HEK293T (cell line): ENCODE data around the gene NFAM1.

ENCODE experiments used
- CTCF ChIA-PET: fragments of 350-600 bp; formaldehyde crosslinking; extraction: SDS; loops from one replicate; lab custom pipeline; 2021; ENCODE audit warnings: antibody characterized with exemption, inconsistent platforms; lab: Yijun Ruan, JAX
- POLR2A ChIA-PET: fragments of 350-600 bp; formaldehyde crosslinking; extraction: SDS; loops from one replicate; lab custom pipeline; 2020; ENCODE audit warnings: antibody characterized with exemption, inconsistent platforms; lab: Yijun Ruan, JAX
- DNase-seq: peaks from one replicate; pipeline ENCODE4 v3.0.0; 2012; ENCODE audit warnings: mixed read lengths; ENCODE audit errors: extremely low spot score
- ARNT ChIP-seq: fragments of 450-650 bp; IDR thresholded peaks from 2 replicates; pipeline ENCODE4 v1.6.1; 2017; ENCODE audit warnings: mild to moderate bottlenecking
- BHLHE40 ChIP-seq: fragments of 450-650 bp; IDR thresholded peaks from 2 replicates; pipeline ENCODE4 v1.6.1; 2016; ENCODE audit warnings: mild to moderate bottlenecking, moderate library complexity, borderline replicate concordance
- CTBP1 ChIP-seq: fragments of 450-650 bp; IDR thresholded peaks from 2 replicates; pipeline ENCODE4 v1.6.1; 2016; ENCODE audit warnings: borderline replicate concordance
- ELF4 ChIP-seq: fragments of 450-650 bp; IDR thresholded peaks from 2 replicates; pipeline ENCODE4 v1.6.1; 2017; ENCODE audit warnings: antibody characterized with exemption
- FOXA1 ChIP-seq: fragments of 450-650 bp; IDR thresholded peaks from 2 replicates; pipeline ENCODE4 v1.6.1; 2016; ENCODE audit warnings: mild to moderate bottlenecking
- FOXK2 ChIP-seq: fragments of 450-650 bp; IDR thresholded peaks from 2 replicates; pipeline ENCODE4 v1.6.1; 2016; ENCODE audit warnings: mild to moderate bottlenecking
- FOXM1 ChIP-seq: fragments of 450-650 bp; IDR thresholded peaks from 2 replicates; pipeline ENCODE4 v1.6.1; 2017; ENCODE audit warnings: mild to moderate bottlenecking, borderline replicate concordance
- HDGF ChIP-seq: fragments of 450-650 bp; IDR thresholded peaks from 2 replicates; pipeline ENCODE4 v1.6.1; 2017; ENCODE audit warnings: antibody characterized with exemption, borderline replicate concordance
- L3MBTL2 ChIP-seq: fragments of 450-650 bp; conservative IDR thresholded peaks from 2 replicates; pipeline ENCODE4 v1.6.1; 2016; ENCODE audit warnings: mild to moderate bottlenecking
- LEF1 ChIP-seq: fragments of 450-650 bp; IDR thresholded peaks from 2 replicates; pipeline ENCODE4 v1.6.1; 2017; ENCODE audit warnings: mild to moderate bottlenecking, borderline replicate concordance
- NFRKB ChIP-seq: fragments of 450-650 bp; IDR thresholded peaks from 2 replicates; pipeline ENCODE4 v1.6.1; 2016; ENCODE audit warnings: mild to moderate bottlenecking, moderate library complexity
- SP1 ChIP-seq: fragments of 450-650 bp; IDR thresholded peaks from 2 replicates; pipeline ENCODE4 v1.6.1; 2017
- SUZ12 ChIP-seq: fragments of 450-650 bp; IDR thresholded peaks from 2 replicates; pipeline ENCODE4 v1.6.1; 2016; ENCODE audit warnings: mild to moderate bottlenecking
- TARDBP ChIP-seq: fragments of 450-650 bp; IDR thresholded peaks from 2 replicates; pipeline ENCODE4 v1.6.1; 2016
- ZNF384 ChIP-seq: fragments of 450-650 bp; IDR thresholded peaks from 2 replicates; pipeline ENCODE4 v1.6.1; 2016
- TF ChIP-seq, protein P1 (sequence below): fragments of 450-650 bp; IDR thresholded peaks from 2 replicates; pipeline ENCODE4 v1.6.1; 2016

NFAM1 gene

DNA sequence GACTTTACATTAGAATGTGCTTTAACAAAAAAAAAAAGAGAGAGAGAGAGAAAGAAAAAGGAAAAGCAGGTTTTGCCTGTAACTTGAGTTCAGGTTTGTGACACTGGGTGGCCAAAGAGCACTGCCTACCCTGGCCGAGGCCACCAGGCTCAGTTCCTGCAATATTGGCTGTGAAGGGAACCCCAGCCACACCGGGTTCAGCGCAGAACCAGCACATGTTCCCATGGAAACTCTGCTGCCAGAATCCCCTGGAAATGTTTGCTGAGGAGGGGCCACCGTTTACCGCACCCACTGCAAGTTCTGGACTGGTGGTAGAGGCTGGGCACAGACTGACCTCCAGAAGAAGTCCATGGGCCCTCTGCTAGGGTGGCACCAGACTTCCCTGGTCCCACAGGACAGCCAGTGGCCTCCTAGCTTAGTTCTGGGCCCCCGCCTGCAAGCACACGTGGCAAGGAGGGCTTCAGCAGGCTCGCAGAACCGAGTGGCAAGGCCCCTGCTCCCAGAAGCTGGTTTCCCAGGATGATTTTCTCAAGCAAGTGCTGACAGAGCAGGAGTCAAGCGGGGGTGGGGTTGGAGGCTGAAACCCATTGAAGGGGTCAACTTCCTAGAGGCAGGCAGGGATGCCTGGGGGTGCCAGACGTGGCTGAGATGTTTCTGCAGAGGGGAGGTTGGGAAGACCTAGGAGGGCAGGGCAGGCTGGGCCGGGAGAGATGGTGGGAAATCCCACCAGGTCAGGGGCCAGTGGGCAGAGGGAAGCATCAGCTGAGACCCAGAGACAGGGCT, 51.2 kb downstream of the NFAM1 start:
- ChIA-PET POLR2A (interaction anchor here (1.8 kb wide), 1 partner anchor 12 kb away, joined by 12 read pairs; no protein-coding TSS in a partner anchor), CTCF (interaction anchor here (0.6 kb wide), 1 partner anchor 82 kb away, joined by 3 read pairs; no protein-coding TSS in a partner anchor)
- TF ChIP-seq L3MBTL2 (no peak), BHLHE40 (no peak), SP1 (no peak), ELF4 (no peak), SUZ12 (no peak)
- TF ChIP-seq, protein P1, sequence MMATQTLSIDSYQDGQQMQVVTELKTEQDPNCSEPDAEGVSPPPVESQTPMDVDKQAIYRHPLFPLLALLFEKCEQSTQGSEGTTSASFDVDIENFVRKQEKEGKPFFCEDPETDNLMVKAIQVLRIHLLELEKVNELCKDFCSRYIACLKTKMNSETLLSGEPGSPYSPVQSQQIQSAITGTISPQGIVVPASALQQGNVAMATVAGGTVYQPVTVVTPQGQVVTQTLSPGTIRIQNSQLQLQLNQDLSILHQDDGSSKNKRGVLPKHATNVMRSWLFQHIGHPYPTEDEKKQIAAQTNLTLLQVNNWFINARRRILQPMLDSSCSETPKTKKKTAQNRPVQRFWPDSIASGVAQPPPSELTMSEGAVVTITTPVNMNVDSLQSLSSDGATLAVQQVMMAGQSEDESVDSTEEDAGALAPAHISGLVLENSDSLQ, result no peak
- no peak for DNase-seq

DNA sequence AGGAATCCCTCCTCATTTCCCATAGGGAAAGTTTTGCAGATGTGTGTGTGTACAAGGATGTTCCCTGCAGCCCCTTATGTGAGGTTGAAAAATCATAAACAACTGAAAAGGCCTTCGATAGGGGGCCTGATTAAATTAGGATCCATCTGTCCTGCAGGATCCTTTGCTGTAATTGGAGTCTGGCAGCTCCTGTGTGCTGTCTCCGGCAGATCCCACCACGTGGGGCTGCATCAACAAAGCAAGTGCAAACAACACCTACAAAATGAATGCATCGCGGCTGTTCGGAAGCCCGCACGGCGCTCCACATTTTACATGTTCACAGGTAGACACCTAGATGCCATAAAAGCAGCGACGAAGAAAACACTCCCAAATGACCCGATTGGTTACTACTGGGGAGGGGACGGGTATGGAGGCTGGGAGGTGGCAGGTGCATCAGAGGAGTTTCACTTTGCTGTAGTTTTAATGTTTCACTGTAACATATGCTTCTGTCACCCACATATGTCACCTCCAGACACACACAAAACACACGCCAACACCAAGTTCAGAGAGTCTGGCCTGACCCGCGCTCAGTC, 52.2 kb downstream of the NFAM1 start:
- TF ChIP-seq FOXM1 (no peak), SP1 (no peak)
- no peak for DNase-seq
- ChIA-PET POLR2A (no interaction called here), CTCF (no interaction called here)

DNA sequence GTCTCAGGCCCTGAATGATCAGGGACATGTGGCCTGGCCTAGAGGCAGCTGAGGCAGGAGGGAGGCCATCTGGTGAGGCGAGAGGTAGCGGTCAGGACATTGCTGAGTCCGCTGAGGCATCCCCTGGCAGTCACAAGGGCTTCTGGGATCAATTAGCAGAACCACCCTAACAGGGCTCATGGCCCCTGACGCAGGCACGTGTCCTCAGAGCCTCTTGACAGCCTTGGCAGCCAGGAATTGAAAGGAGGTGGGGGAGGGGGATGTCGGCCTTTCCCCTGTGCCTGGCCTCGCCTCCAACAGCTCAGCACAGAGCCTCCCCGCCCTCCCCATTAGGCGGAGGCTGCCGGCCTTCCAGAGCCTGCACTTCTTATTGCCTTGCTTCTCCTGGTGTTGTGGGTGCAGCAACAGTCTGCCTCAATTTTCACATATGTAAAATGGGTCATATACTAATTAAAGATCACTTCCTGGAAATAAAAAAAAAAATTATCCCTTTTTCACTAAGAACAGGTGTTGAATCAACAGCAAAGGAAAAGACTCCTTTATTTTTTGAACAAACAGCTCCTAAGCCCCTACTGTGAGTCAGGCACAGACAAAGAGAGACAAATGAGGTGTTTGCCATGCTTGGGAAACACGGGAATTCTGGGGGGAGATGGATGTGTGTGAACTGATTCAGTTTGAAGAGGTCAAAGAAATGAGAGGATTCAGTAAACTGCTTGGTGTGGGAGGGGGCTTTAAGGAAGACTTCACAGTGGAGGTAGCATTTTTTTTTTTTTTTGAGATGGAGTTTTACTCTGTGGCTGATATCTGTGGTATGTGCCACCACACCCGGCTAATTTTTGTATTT, 55.3 kb downstream of the NFAM1 start:
- ChIA-PET CTCF (no interaction called here), POLR2A (interaction anchor here (1.2 to 1.3 kb wide), 2 partner anchors 8 to 29 kb away, joined by 3 to 4 read pairs; no protein-coding TSS in a partner anchor)
- DNase-seq, result peak; percentile 50
- TF ChIP-seq CTBP1 (no peak), TARDBP (no peak), ZNF384 (no peak), L3MBTL2 (peak; percentile 57), NFRKB (no peak), FOXM1 (peak; percentile 31; the same call in 1 of the 2 replicates), ARNT (no peak), HDGF (0 out of 2 replicates have a peak, but pooled peaks have one; percentile 42)

DNA sequence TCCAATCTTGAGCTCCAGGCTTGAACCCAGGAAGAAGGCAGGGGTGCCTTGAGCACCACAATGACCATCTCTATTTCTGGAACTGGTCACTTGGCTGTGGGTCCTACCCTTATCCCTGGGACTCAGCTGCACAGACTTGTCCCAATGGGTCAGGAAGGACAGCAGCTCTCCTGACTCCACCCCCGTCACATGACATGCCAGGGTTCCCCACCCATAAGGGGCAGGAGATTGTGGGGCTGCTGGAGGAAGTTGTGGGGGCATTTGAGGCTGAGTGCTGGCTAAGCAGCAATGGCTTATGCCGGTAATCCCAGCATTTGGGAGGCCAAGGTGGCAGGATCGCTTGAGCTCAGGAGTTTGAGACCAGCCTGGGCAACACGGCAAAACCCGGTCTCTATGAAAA, 56.2 kb downstream of the NFAM1 start:
- TF ChIP-seq ELF4 (no peak), ARNT (no peak), CTBP1 (no peak), ZNF384 (no peak), HDGF (no peak), SUZ12 (no peak), SP1 (no peak)
- DNase-seq, result no peak
- ChIA-PET POLR2A (interaction anchor here (1.3 kb wide), 1 partner anchor 30 kb away, joined by 3 read pairs; no protein-coding TSS in a partner anchor), CTCF (no interaction called here)

DNA sequence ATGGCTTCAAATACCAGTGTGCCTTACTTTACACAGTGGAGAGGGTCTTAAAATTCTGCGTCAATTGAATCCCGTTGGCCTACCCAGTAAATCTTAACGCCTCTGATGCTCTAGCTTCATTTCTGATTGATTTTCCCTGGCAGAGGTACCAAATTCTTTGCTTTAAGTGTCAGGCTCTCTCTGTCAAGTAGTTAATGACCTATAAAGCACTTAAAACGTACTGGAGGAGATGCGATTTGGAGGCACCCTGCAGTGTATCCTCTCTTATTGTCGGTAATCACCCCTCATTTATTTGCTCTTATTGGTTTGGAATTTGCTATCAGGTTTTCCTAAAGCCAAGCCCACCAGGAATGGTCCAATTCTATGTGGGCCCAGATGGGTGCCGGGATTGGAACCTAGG, 59.2 kb downstream of the NFAM1 start:
- ChIA-PET CTCF (no interaction called here), POLR2A (interaction anchor here (0.7 kb wide), 1 partner anchor 17 kb away, joined by 3 read pairs; no protein-coding TSS in a partner anchor)
- DNase-seq, result no peak
- no peak for TF ChIP-seq LEF1
- no peak for TF ChIP-seq L3MBTL2
- TF ChIP-seq HDGF, result no peak
- TF ChIP-seq SUZ12, result no peak
- no peak for TF ChIP-seq FOXM1
- TF ChIP-seq FOXA1, result no peak
- TF ChIP-seq BHLHE40, result no peak
- TF ChIP-seq CTBP1, result no peak
- TF ChIP-seq NFRKB, result no peak
- TF ChIP-seq TARDBP, result no peak
- no peak for TF ChIP-seq FOXK2
- TF ChIP-seq SP1, result no peak
- TF ChIP-seq ARNT, result no peak
- TF ChIP-seq, protein P1, result no peak
- TF ChIP-seq ZNF384, result no peak
- TF ChIP-seq ELF4, result no peak

DNA sequence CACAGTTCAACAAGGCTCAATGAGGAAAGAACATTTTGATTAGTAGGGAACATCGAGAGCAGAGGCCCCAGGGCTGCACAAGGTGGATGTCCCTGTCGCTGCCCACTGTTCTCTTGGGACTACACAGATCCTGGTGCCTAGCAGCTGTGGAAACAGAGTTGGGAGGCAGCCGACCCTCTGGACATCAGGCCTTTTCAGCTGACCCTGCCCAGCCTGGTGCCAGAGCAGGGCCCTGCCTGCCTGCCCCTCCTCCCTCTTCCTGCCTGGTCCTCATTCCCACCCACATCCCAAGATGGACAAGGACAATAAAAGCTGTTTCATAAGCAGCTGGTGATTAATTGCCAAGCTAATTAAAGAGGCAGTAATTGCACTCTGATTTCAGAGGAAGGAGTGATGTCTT, 60.7 kb downstream of the NFAM1 start:
- TF ChIP-seq, protein P1, result no peak
- TF ChIP-seq L3MBTL2 (no peak), FOXM1 (no peak), ARNT (no peak), ELF4 (no peak), FOXK2 (no peak), TARDBP (no peak), ZNF384 (no peak), HDGF (no peak), SP1 (no peak), BHLHE40 (no peak), LEF1 (no peak), FOXA1 (no peak)
- no peak for DNase-seq
- CTCF ChIA-PET, result no interaction called here
- POLR2A ChIA-PET, result no interaction called here
